Peyer's patch (tissue), 4 donors: ENCODE measurements around the gene MCMBP. TPM values are rescaled to one million over a fixed set of nuclear protein-coding genes. Genes with fewer than 3 reads are reported as not detected.

Experiments
- DNase-seq, 3 donors: peaks; one replicate each; pipeline ENCODE4 v3.0.0-alpha.2; 2017 to 2019
- H3K27ac ChIP-seq, 4 donors: fragments of 200-600 bp; sonication (generic); one replicate each; pipeline ENCODE4 v1.5.1; 2016 to 2019
- H3K27me3 ChIP-seq, 2 donors: fragments of 200-600 bp; sonication (generic); one replicate each; pipeline ENCODE4 v1.5.1; 2019
- H3K36me3 ChIP-seq, 3 donors: fragments of 200-600 bp; sonication (generic); one replicate each; pipeline ENCODE4 v1.5.1; 2016 to 2019
- H3K4me1 ChIP-seq, 4 donors: fragments of 200-600 bp; sonication (generic); one replicate each; pipeline ENCODE4 v1.5.1; 2016 to 2019
- H3K4me3 ChIP-seq, 4 donors: fragments of 200-600 bp; sonication (generic); 1 replicate in 3 of 4; 2 replicates in 1 of 4; pipeline ENCODE4 v1.5.1; 2016 to 2019; ENCODE audit warnings: mild to moderate bottlenecking in 1 of 4
- H3K9me3 ChIP-seq, 4 donors: fragments of 200-600 bp; sonication (generic); one replicate each; pipeline ENCODE4 v1.5.1; 2016 to 2019; ENCODE audit warnings: mild to moderate bottlenecking in 1 of 4
- POLR2A ChIP-seq, 2 donors: fragments of 450-650 bp; IDR thresholded peaks; one replicate each; pipeline ENCODE4 v1.5.1; 2017; ENCODE audit warnings: antibody characterized with exemption in 2 of 2, mild to moderate bottlenecking in 2 of 2, moderate library complexity in 2 of 2
- total RNA-seq, 4 donors: library from RNA; depleted of rRNA; stranded (reverse); fragments of >200 nt; gene quantifications; one replicate each; pipeline ENCODE4 v1.1.0, GENCODE V29; 2016
- TF ChIP-seq, protein P1 (sequence below), 6 experiments: fragments of 450-650 bp in 4 of 6; fragments of 200-600 bp in 2 of 6; sonication (generic) in 1 of 6; IDR thresholded peaks; one replicate each; pipeline ENCODE4 v1.5.1; 2017 to 2019; ENCODE audit warnings: antibody characterized with exemption in 6 of 6, mild to moderate bottlenecking in 3 of 6, moderate library complexity in 1 of 6

MCMBP gene
- total RNA-seq, 4 donors from 2014 or later, result 24.4 to 38.8 (median 29.8) TPM

DNA sequence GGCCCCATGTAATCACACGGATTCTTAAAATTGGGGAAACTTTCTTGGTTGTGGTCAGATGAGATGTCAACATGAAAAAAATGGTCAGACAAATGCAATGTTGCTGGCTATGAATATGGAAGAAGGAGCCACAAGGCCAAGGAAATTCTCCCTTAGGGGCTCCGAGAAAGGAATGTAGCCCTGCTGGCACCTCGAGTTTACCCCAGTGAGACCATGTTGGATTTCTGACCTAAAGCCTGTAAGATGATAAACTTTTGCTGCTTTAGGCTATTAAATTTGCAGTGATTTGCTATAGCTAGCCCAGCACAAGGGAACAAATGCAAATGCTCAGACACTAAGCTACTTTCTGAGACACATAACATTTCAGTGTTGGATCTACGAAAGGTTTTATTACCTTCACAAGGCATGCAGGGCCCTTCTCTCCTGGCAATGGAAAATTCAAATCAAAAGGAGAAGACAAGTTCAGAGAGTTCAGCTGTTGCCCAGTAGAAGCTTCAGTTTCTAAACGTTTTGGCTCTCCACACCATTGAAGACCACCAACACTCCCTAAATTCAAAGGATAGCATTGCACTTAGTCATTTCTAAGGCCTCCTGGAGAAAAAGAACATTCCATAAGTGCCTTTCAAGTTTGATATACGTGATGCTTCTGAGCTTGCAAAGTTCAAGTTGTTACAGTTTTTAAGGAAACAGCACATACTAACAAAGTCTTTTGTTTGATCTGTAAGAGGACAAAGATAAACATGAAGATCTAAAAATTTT lies 23.4 kb downstream of the MCMBP start:
- TF ChIP-seq, protein P1, sequence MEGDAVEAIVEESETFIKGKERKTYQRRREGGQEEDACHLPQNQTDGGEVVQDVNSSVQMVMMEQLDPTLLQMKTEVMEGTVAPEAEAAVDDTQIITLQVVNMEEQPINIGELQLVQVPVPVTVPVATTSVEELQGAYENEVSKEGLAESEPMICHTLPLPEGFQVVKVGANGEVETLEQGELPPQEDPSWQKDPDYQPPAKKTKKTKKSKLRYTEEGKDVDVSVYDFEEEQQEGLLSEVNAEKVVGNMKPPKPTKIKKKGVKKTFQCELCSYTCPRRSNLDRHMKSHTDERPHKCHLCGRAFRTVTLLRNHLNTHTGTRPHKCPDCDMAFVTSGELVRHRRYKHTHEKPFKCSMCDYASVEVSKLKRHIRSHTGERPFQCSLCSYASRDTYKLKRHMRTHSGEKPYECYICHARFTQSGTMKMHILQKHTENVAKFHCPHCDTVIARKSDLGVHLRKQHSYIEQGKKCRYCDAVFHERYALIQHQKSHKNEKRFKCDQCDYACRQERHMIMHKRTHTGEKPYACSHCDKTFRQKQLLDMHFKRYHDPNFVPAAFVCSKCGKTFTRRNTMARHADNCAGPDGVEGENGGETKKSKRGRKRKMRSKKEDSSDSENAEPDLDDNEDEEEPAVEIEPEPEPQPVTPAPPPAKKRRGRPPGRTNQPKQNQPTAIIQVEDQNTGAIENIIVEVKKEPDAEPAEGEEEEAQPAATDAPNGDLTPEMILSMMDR (IDR thresholded peaks at IDR 0.05), result no peak
- TF ChIP-seq POLR2A (IDR thresholded peaks at IDR 0.05), result no peak
- H3K27me3 ChIP-seq, result no peaks in the 10 kb centered on the region
- no peak overlapping the region for H3K27ac ChIP-seq
- H3K4me3 ChIP-seq, result no peak overlapping the region
- H3K9me3 ChIP-seq, result no peaks in the 10 kb centered on the region
- no peaks in the 10 kb centered on the region for H3K4me1 ChIP-seq
- peaks cover 0 to 81% (median 0%) of the 10 kb centered on the region in 3 donors for H3K36me3 ChIP-seq
- DNase-seq, result no peak

DNA sequence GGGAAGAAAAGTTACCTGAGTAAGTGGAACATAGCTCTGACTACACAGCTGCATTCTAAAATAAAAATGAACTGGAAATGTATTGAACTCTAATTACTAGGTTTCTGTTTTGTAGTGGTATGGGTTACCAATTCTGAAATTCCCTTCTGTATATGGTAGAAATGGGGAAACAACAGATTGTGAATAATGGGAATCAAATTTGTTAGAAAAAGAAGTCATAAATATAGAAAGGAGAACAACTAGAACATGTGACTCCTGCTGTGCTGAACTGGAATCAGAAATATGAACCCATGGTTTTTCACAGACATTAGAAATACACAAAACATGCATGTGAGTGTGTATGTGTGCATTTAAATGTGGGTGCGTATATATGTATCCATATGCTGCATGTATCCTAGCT lies 27.0 kb downstream of the MCMBP start:
- no peak overlapping the region for H3K27ac ChIP-seq
- no peak for TF ChIP-seq POLR2A (IDR thresholded peaks at IDR 0.05)
- TF ChIP-seq, protein P1 (IDR thresholded peaks at IDR 0.05), result no peak

GRCh38 chr10:119834188-119834587 lies 38.5 kb downstream of the MCMBP start:
- no peak for TF ChIP-seq POLR2A (IDR thresholded peaks at IDR 0.05)
- TF ChIP-seq, protein P1 (IDR thresholded peaks at IDR 0.05), result no peak

More for the DNA sequence above, 27.0 kb downstream of the MCMBP start:
- H3K36me3 ChIP-seq, result peaks cover 0 to 91% (median 0%) of the 10 kb centered on the region in 3 donors
- no peaks in the 10 kb centered on the region for H3K27me3 ChIP-seq
- H3K9me3 ChIP-seq, result no peaks in the 10 kb centered on the region
- DNase-seq, result no peak
- no peaks in the 10 kb centered on the region for H3K4me1 ChIP-seq
- H3K4me3 ChIP-seq, result no peak overlapping the region

GRCh38 chr10:119832951-119833350 lies 39.7 kb downstream of the MCMBP start:
- DNase-seq, result no peak
- no peak overlapping the region for H3K27ac ChIP-seq
- H3K4me3 ChIP-seq, result no peak overlapping the region
- H3K4me1 ChIP-seq, result no peaks in the 10 kb centered on the region
- H3K36me3 ChIP-seq, result peaks cover 0 to 87% (median 0%) of the 10 kb centered on the region in 3 donors
- H3K27me3 ChIP-seq, result no peaks in the 10 kb centered on the region
- H3K9me3 ChIP-seq, result no peaks in the 10 kb centered on the region
- TF ChIP-seq POLR2A (IDR thresholded peaks at IDR 0.05), result no peak
- TF ChIP-seq, protein P1 (IDR thresholded peaks at IDR 0.05), result no peak

More at GRCh38 chr10:119834188-119834587, 38.5 kb downstream of the MCMBP start:
- H3K27me3 ChIP-seq, result no peaks in the 10 kb centered on the region
- H3K4me1 ChIP-seq, result no peaks in the 10 kb centered on the region
- no peak for DNase-seq
- peaks cover 0 to 94% (median 0%) of the 10 kb centered on the region in 3 donors for H3K36me3 ChIP-seq
- no peak overlapping the region for H3K4me3 ChIP-seq
- no peaks in the 10 kb centered on the region for H3K9me3 ChIP-seq
- no peak overlapping the region for H3K27ac ChIP-seq

DNA sequence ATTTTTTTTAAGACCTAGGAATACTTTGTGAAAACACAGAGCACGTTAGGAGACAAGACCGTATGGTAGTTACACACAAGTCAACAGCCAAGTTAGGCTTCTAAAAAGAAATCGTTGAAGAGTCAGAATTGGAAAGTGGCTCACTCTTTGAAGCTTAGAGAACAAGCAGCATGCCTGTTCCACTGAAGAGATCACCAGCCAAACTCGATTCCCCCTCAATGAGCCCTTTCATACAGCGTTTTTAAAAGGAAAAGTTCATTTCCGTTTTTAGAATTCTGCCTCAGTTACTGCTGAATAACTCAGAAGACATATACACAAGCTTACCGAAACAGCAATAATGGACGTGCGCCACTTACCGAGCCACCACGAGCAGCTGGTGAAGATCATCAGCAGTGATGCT lies 41.0 kb downstream of the MCMBP start:
- Histone ChIP-seq H3K27me3 (no peaks in the 10 kb centered on the region), H3K36me3 (peaks cover 0 to 80% (median 0%) of the 10 kb centered on the region in 3 donors), H3K27ac (no peak overlapping the region), H3K4me3 (no peak overlapping the region), H3K4me1 (no peaks in the 10 kb centered on the region), H3K9me3 (no peaks in the 10 kb centered on the region)
- no peak for DNase-seq
- TF ChIP-seq POLR2A (IDR thresholded peaks at IDR 0.05), result no peak
- TF ChIP-seq, protein P1 (IDR thresholded peaks at IDR 0.05), result no peak
